H1 (cell line): ENCODE results near the gene MED23. TPM values are rescaled to one million over a fixed set of nuclear protein-coding genes. Genes with fewer than 3 reads are reported as not detected.

Experiments used
- CTCF ChIA-PET: fragments of 300-600 bp; sonication (Branson Sonifier 250); formaldehyde crosslinking; loops from one replicate; lab custom pipeline; 2021; ENCODE audit not compliant: partially characterized antibody; lab: Charles Lee
- POLR2A ChIA-PET: fragments of 300-600 bp; sonication (Branson Sonifier 250); formaldehyde crosslinking; loops from one replicate; lab custom pipeline; 2021; ENCODE audit warnings: inconsistent platforms; ENCODE audit not compliant: partially characterized antibody; lab: Charles Lee
- DNase-seq, 2 experiments: peaks; one replicate each; pipeline versions ENCODE4 v3.0.0 to v3.0.0-alpha.2; 2010 to 2022; ENCODE audit warnings: low spot score in 2 of 2, low read depth in 1 of 2, mixed read lengths in 1 of 2
- FAIRE-seq: peaks from 2 replicates; lab custom pipeline; 2011; peaks lifted over from hg19 to GRCh38; lab: Jason Lieb, UNC
- H2AFZ ChIP-seq: 2 replicates; pipeline ENCODE4 v1.8.1; 2012; ENCODE audit warnings: low read length, inconsistent platforms
- H2AK5ac ChIP-seq: 2 replicates; pipeline ENCODE4 v1.6.1; 2013; ENCODE audit warnings: low read depth, low read length
- H2BK120ac ChIP-seq: replicated peaks from 2 replicates; pipeline ENCODE3; 2013; ENCODE audit warnings: low read depth, low read length, inconsistent platforms
- H2BK12ac ChIP-seq: 2 replicates; pipeline ENCODE4 v1.6.1; 2013; ENCODE audit warnings: low read depth, low read length
- H2BK15ac ChIP-seq: 2 replicates; pipeline ENCODE4 v1.6.1; 2013; ENCODE audit warnings: low read length
- H2BK20ac ChIP-seq: 2 replicates; pipeline ENCODE4 v1.6.1; 2013; ENCODE audit warnings: low read length
- H2BK5ac ChIP-seq: 2 replicates; pipeline ENCODE4 v1.6.1; 2013; ENCODE audit warnings: low read depth, low read length
- H3K14ac ChIP-seq: 2 replicates; pipeline ENCODE4 v1.6.1; 2013; ENCODE audit warnings: inconsistent platforms; ENCODE audit not compliant: insufficient read length
- H3K18ac ChIP-seq: 2 replicates; pipeline ENCODE4 v1.6.1; 2013; ENCODE audit warnings: low read length; ENCODE audit errors: extremely low read depth
- H3K23ac ChIP-seq: 2 replicates; pipeline ENCODE4 v1.6.1; 2013; ENCODE audit warnings: inconsistent platforms; ENCODE audit not compliant: insufficient read length
- H3K23me2 ChIP-seq: 2 replicates; pipeline ENCODE4 v1.6.1; 2013; ENCODE audit warnings: low read depth, low read length
- H3K27ac ChIP-seq: 2 replicates; pipeline ENCODE4 v1.6.1; 2011; ENCODE audit warnings: low read depth, low read length, inconsistent platforms
- H3K27me3 ChIP-seq, 4 experiments: replicated peaks in 1 of 4; 1 replicate in 1 of 4; 2 replicates in 3 of 4; pipeline versions ENCODE4 v1.6.1 to v1.8.1; 2011 to 2013; ENCODE audit warnings: low read length in 3 of 4, mild to moderate bottlenecking in 3 of 4, inconsistent platforms in 2 of 4, mixed read lengths in 2 of 4, moderate library complexity in 1 of 4; ENCODE audit not compliant: control insufficient read depth in 3 of 4, insufficient read depth in 3 of 4; ENCODE audit errors: extremely low read depth in 1 of 4
- H3K36me3 ChIP-seq, 4 experiments: 2 replicates each; pipeline versions ENCODE4 v1.6.1 to v1.8.1; 2011 to 2013; ENCODE audit warnings: mild to moderate bottlenecking in 4 of 4, low read length in 3 of 4, moderate library complexity in 2 of 4, control low read depth in 1 of 4, inconsistent platforms in 1 of 4; ENCODE audit not compliant: insufficient read depth in 4 of 4, control insufficient read depth in 2 of 4
- H3K4ac ChIP-seq: replicated peaks from 2 replicates; pipeline ENCODE3; 2013; ENCODE audit warnings: low read length, low read depth, mixed read lengths, inconsistent platforms; ENCODE audit not compliant: insufficient read length
- H3K4me1 ChIP-seq, 4 experiments: replicated peaks in 1 of 4; 1 replicate in 1 of 4; 2 replicates in 3 of 4; pipeline versions ENCODE4 v1.6.1 to v1.8.1; 2011 to 2013; ENCODE audit warnings: low read length in 3 of 4, inconsistent platforms in 2 of 4, mixed read lengths in 1 of 4; ENCODE audit not compliant: insufficient read depth in 4 of 4, control insufficient read depth in 3 of 4
- H3K4me2 ChIP-seq, 2 experiments: 2 replicates each; pipeline versions ENCODE4 v1.6.1 to v1.8.1; 2011 to 2013; ENCODE audit warnings: low read depth in 2 of 2, low read length in 2 of 2, control low read depth in 1 of 2, inconsistent platforms in 1 of 2, mild to moderate bottlenecking in 1 of 2; ENCODE audit not compliant: insufficient read depth in 1 of 2
- H3K4me3 ChIP-seq, 4 experiments: fragments of 200-600, 300-600 bp in 1 of 4; sonication (generic), shearing (Covaris generic), sonication (Bioruptor Twin) in 1 of 4; 2 replicates each; pipeline versions ENCODE4 v1.5.1 to v1.8.1; 2011 to 2016; ENCODE audit warnings: low read length in 4 of 4, low read depth in 3 of 4, control low read depth in 2 of 4, inconsistent platforms in 2 of 4, mild to moderate bottlenecking in 2 of 4, mixed read lengths in 1 of 4, moderate library complexity in 1 of 4; ENCODE audit not compliant: insufficient read depth in 2 of 4; ENCODE audit errors: extremely low read depth in 1 of 4
- H3K56ac ChIP-seq: replicated peaks from 2 replicates; pipeline ENCODE3; 2013; ENCODE audit warnings: low read depth, mild to moderate bottlenecking, mixed read lengths, low read length, inconsistent platforms; ENCODE audit not compliant: insufficient read length
- H3K79me1 ChIP-seq: 2 replicates; pipeline ENCODE4 v1.6.1; 2013; ENCODE audit warnings: low read depth, low read length, control low read depth
- H3K79me2 ChIP-seq, 2 experiments: 2 replicates each; pipeline versions ENCODE4 v1.6.1 to v1.8.1; 2012 to 2013; ENCODE audit warnings: low read length in 2 of 2, mild to moderate bottlenecking in 2 of 2, inconsistent platforms in 1 of 2; ENCODE audit not compliant: insufficient read depth in 2 of 2, control insufficient read depth in 1 of 2
- H3K9ac ChIP-seq, 4 experiments: replicated peaks in 1 of 4; 1 replicate in 1 of 4; 2 replicates in 3 of 4; pipeline versions ENCODE4 v1.6.1 to v1.8.1; 2011 to 2013; ENCODE audit warnings: low read depth in 3 of 4, low read length in 3 of 4, control low read depth in 2 of 4, mild to moderate bottlenecking in 2 of 4, moderate library complexity in 2 of 4, inconsistent platforms in 1 of 4; ENCODE audit errors: extremely low read depth in 1 of 4
- H3K9me3 ChIP-seq, 2 experiments: 2 replicates each; pipeline versions ENCODE4 v1.6.1 to v1.8.1; 2012 to 2013; ENCODE audit warnings: mild to moderate bottlenecking in 2 of 2, moderate library complexity in 2 of 2, control low read depth in 1 of 2, inconsistent platforms in 1 of 2, low read depth in 1 of 2, low read length in 1 of 2, mixed read lengths in 1 of 2; ENCODE audit not compliant: insufficient read depth in 2 of 2
- H4K20me1 ChIP-seq, 2 experiments: replicated peaks in 1 of 2; 2 replicates each; pipeline versions ENCODE3 to v1.8.1; 2011 to 2013; ENCODE audit warnings: inconsistent platforms in 2 of 2, low read length in 2 of 2, mild to moderate bottlenecking in 1 of 2; ENCODE audit not compliant: insufficient read depth in 2 of 2, control insufficient read depth in 1 of 2
- H4K5ac ChIP-seq: 2 replicates; pipeline ENCODE4 v1.6.1; 2013; ENCODE audit warnings: low read length, low read depth, mixed read lengths, inconsistent platforms; ENCODE audit not compliant: insufficient read length
- H4K8ac ChIP-seq: 2 replicates; pipeline ENCODE4 v1.8.0; 2013; ENCODE audit warnings: mild to moderate bottlenecking, moderate library complexity, low read length, inconsistent platforms; ENCODE audit not compliant: insufficient read depth; ENCODE audit errors: extremely low read depth
- H4K91ac ChIP-seq: replicated peaks from 2 replicates; pipeline ENCODE3; 2013; ENCODE audit warnings: low read length, mixed read lengths, inconsistent platforms; ENCODE audit not compliant: insufficient read length
- CBX8 ChIP-seq: fragments of 300-800, 300-1000 bp; sonication (generic); IDR thresholded peaks from 2 replicates; pipeline ENCODE4 v1.7.1; 2016; ENCODE audit warnings: low read depth, low read length, borderline replicate concordance
- CHD2 ChIP-seq: IDR thresholded peaks from 2 replicates; pipeline ENCODE4 v1.6.1; 2012; ENCODE audit warnings: low read length, improper control_type of control experiment
- KDM4A ChIP-seq: IDR thresholded peaks from one replicate; pipeline ENCODE4 v1.7.1; 2012; ENCODE audit warnings: low read depth, mild to moderate bottlenecking, moderate library complexity, low read length, inconsistent platforms; ENCODE audit not compliant: severe bottlenecking
- KDM5A ChIP-seq: fragments of 200-600 bp; IDR thresholded peaks from 2 replicates; pipeline ENCODE4 v1.7.1; 2012; ENCODE audit warnings: mild to moderate bottlenecking, low read length, inconsistent platforms, mixed read lengths
- MAX ChIP-seq: IDR thresholded peaks from 2 replicates; pipeline ENCODE4 v1.6.1; 2012; ENCODE audit warnings: inconsistent platforms
- RBBP5 ChIP-seq: IDR thresholded peaks from 2 replicates; pipeline ENCODE4 v1.7.1; 2012; ENCODE audit warnings: low read depth, mild to moderate bottlenecking, inconsistent platforms, low read length, moderate library complexity, borderline replicate concordance
- SAP30 ChIP-seq: fragments of 300-600 bp; sonication (generic); IDR thresholded peaks from 2 replicates; pipeline ENCODE4 v1.7.1; 2012; ENCODE audit warnings: low read length, moderate library complexity, mild to moderate bottlenecking, inconsistent platforms; ENCODE audit not compliant: insufficient read depth, insufficient replicate concordance
- SIRT6 ChIP-seq: IDR thresholded peaks from one replicate; pipeline ENCODE4 v1.7.1; 2012; ENCODE audit warnings: low read length, inconsistent platforms
- SIX5 ChIP-seq: IDR thresholded peaks from 2 replicates; pipeline ENCODE4 v1.6.1; 2011; ENCODE audit warnings: mild to moderate bottlenecking, low read depth, low read length
- SUZ12 ChIP-seq: fragments of 200-600 bp; sonication (generic); IDR thresholded peaks from 2 replicates; pipeline ENCODE4 v1.6.1; 2012; ENCODE audit warnings: mild to moderate bottlenecking, inconsistent platforms, low read length, moderate library complexity, mixed read lengths
- TCF12 ChIP-seq: IDR thresholded peaks from 2 replicates; pipeline ENCODE4 v1.6.1; 2011; ENCODE audit warnings: low read depth, mild to moderate bottlenecking, low read length
- USF2 ChIP-seq: IDR thresholded peaks from 2 replicates; pipeline ENCODE4 v1.6.1; 2011; ENCODE audit warnings: low read length, improper control_type of control experiment
- WGBS, 2 experiments: shearing (Covaris generic) in 1 of 2; methylation state at CpG; one replicate each; pipeline versions ENCODE4 v1.1.6 to v1.1.7; 2013 to 2015; ENCODE audit warnings: low lambda C conversion rate in 2 of 2, mixed read lengths in 2 of 2, inconsistent platforms in 1 of 2, low coverage in 1 of 2, missing lambda C conversion rate in 1 of 2; ENCODE audit not compliant: insufficient replicate concordance in 2 of 2, insufficient coverage in 1 of 2, insufficient read length in 1 of 2; ENCODE audit errors: extremely low coverage in 1 of 2, missing lambda C conversion rate in 1 of 2; 5-methylcytosine and 5-hydroxymethylcytosine counted together
- polyA plus RNA-seq, 7 experiments: library from polyadenylated mRNA; depleted of rRNA in 3 of 7; stranded (reverse) in 5 of 7; unstranded in 2 of 7; fragments of >200 nt in 5 of 7; fragments of 200-250 nt in 2 of 7; gene quantifications; 1 replicate in 5 of 7; 2 replicates in 1 of 7; 4 replicates in 1 of 7; pipeline versions ENCODE4 v1.2.1 to v1.2.3, GENCODE V29; 2011 to 2013; ENCODE audit warnings: missing spikeins in 2 of 7, mixed read lengths in 2 of 7
- total RNA-seq: library from RNA; stranded (reverse); fragmentation: NEBNext Ultra II Directional; extraction: Animal tissue kit (Norgen Biotek cat#: 25700); gene quantifications from 2 replicates; pipeline ENCODE4 v1.2.1, GENCODE V29; 2021

MED23 gene
- total and polyA plus RNA-seq, 2 of the 8 experiments (the other 6 are each of a cell fraction or from before 2014, with no cell fraction given), result 10.5 to 13.0 TPM

- no peak for TF ChIP-seq USF2
- TF ChIP-seq CHD2, result no peak
- no peak for TF ChIP-seq CBX8
- TF ChIP-seq SAP30, result no peak
- no peak for TF ChIP-seq SUZ12
- no peak for TF ChIP-seq SIRT6
- no peak for TF ChIP-seq TCF12
- no peak for TF ChIP-seq MAX
- TF ChIP-seq KDM4A, result no peak
- no peak for TF ChIP-seq SIX5
- no peak for TF ChIP-seq RBBP5
- no peak for TF ChIP-seq KDM5A
- TF ChIP-seq, all 59 proteins: peak for 0
- Histone ChIP-seq H3K27me3 (no peaks in the 10 kb centered on the region), H2BK20ac (no peak overlapping the region), H3K79me2 (no peaks in the 10 kb centered on the region), H2BK5ac (no peak overlapping the region), H4K5ac (no peak overlapping the region), H4K91ac (no peak overlapping the region), H3K36me3 (no peaks in the 10 kb centered on the region), H3K23ac (no peak overlapping the region), H3K56ac (no peak overlapping the region), H3K4ac (no peak overlapping the region), H4K8ac (no peak overlapping the region), H3K27ac (no peak overlapping the region), H2BK15ac (no peak overlapping the region), H4K20me1 (no peaks in the 10 kb centered on the region), H2BK120ac (no peak overlapping the region), H3K14ac (no peak overlapping the region), H3K4me2 (no peak overlapping the region), H2BK12ac (no peak overlapping the region), H3K4me1 (no peaks in the 10 kb centered on the region), H3K18ac (no peak overlapping the region), H3K4me3 (no peak overlapping the region), H3K9me3 (no peaks in the 10 kb centered on the region), H3K23me2 (peaks cover 2% of the 10 kb centered on the region; the same call in 1 of the 2 replicates), H3K9ac (no peak overlapping the region), H2AFZ (no peak overlapping the region), H2AK5ac (no peak overlapping the region), H3K79me1 (no peaks in the 10 kb centered on the region)
- WGBS, 2 experiments, result 78% methylated on average over 1 of the region's 1 CpG; no CpG with 5 or more reads in 1 of the 2 experiments
- ChIA-PET POLR2A (no interaction called here), CTCF (no interaction called here)
- FAIRE-seq (no peak), DNase-seq (no peak)
Measured at GRCh38 chr6:131641554-131641953, 13.5 kb upstream of the MED23 start.
